T follicular helper cell (primary cell): ENCODE measurements around the gene NFYC.
A peak's percentile ranks its signal among the peaks of the same experiment; 100 is the strongest.

Experiments used
- DNase-seq: peaks from one replicate; pipeline ENCODE4 v3.0.0-alpha.2; 2020; ENCODE audit warnings: low read depth

NFYC gene

GRCh38 chr1:40798366-40799281 lies 107.1 kb downstream of the NFYC start:
- no peak for DNase-seq

- no peak for DNase-seq
Observed at GRCh38 chr1:40799351-40799867, 107.9 kb downstream of the NFYC start.

GRCh38 chr1:40801742-40802077 lies 110.2 kb downstream of the NFYC start:
- DNase-seq: no peak

GRCh38 chr1:40802078-40802741 lies 110.7 kb downstream of the NFYC start:
- peak; percentile 83 for DNase-seq

- no peak for DNase-seq
Observed at GRCh38 chr1:40802742-40803113, 111.2 kb downstream of the NFYC start.

- no peak for DNase-seq
Observed at GRCh38 chr1:40803447-40803846, 111.9 kb downstream of the NFYC start.

- no peak for DNase-seq
Observed at GRCh38 chr1:40803902-40804301, 112.4 kb downstream of the NFYC start.

- no peak for DNase-seq
Observed at GRCh38 chr1:40806240-40806639, 114.7 kb downstream of the NFYC start.

GRCh38 chr1:40806731-40807695 lies 115.5 kb downstream of the NFYC start:
- no peak for DNase-seq

- no peak for DNase-seq
Observed at GRCh38 chr1:40808002-40808401, 116.5 kb downstream of the NFYC start.

GRCh38 chr1:40808444-40808843 lies 116.9 kb downstream of the NFYC start:
- no peak for DNase-seq

- no peak for DNase-seq
Observed at GRCh38 chr1:40808909-40809308, 117.4 kb downstream of the NFYC start.

- no peak for DNase-seq
Observed at GRCh38 chr1:40810927-40811326, 119.4 kb downstream of the NFYC start.

GRCh38 chr1:40815420-40815819 lies 123.9 kb downstream of the NFYC start:
- DNase-seq: no peak

- DNase-seq: no peak
Observed at GRCh38 chr1:40817791-40818263, 126.3 kb downstream of the NFYC start.

- peak; percentile 84 for DNase-seq
Observed at GRCh38 chr1:40818264-40818961, 126.9 kb downstream of the NFYC start.

GRCh38 chr1:40819101-40819500 lies 127.6 kb downstream of the NFYC start:
- DNase-seq: no peak

- DNase-seq: no peak
Observed at GRCh38 chr1:40820251-40820797, 128.8 kb downstream of the NFYC start.
